GM12873 (cell line): ENCODE measurements around the gene GUCA1A.

Experiments used
- CTCF ChIP-seq: IDR thresholded peaks from 2 replicates; pipeline ENCODE4 v1.5.1; 2012; ENCODE audit warnings: low read depth, mild to moderate bottlenecking, moderate library complexity, low read length, control low read depth; ENCODE audit not compliant: insufficient read depth; ENCODE audit errors: missing control alignments

Gene GUCA1A

GRCh38 chr6:42148058-42148457 is 25.1 kb upstream of the GUCA1A start:
- TF ChIP-seq CTCF = no peak

- TF ChIP-seq CTCF = no peak
Observed at GRCh38 chr6:42150254-42150653, 22.9 kb upstream of the GUCA1A start.

- TF ChIP-seq CTCF = no peak
Observed at GRCh38 chr6:42152024-42152423, 21.1 kb upstream of the GUCA1A start.

- no peak for TF ChIP-seq CTCF
Observed at GRCh38 chr6:42153921-42154320, 19.2 kb upstream of the GUCA1A start.

GRCh38 chr6:42154461-42155209 is 18.5 kb upstream of the GUCA1A start:
- TF ChIP-seq CTCF = no peak

GRCh38 chr6:42155293-42155692 is 17.9 kb upstream of the GUCA1A start:
- no peak for TF ChIP-seq CTCF

GRCh38 chr6:42156638-42157037 is 16.5 kb upstream of the GUCA1A start:
- no peak for TF ChIP-seq CTCF
